ENCODE results near the gene HOXB13. TPM values are rescaled to one million over a fixed set of nuclear protein-coding genes. Genes with fewer than 3 reads are reported as not detected.

The HOXB13 gene
- total RNA-seq (2022; extraction: Qiagen RNA extraction) = 1.6 to 2.3 TPM (median 2.0 TPM) in 5 replicates

DNA sequence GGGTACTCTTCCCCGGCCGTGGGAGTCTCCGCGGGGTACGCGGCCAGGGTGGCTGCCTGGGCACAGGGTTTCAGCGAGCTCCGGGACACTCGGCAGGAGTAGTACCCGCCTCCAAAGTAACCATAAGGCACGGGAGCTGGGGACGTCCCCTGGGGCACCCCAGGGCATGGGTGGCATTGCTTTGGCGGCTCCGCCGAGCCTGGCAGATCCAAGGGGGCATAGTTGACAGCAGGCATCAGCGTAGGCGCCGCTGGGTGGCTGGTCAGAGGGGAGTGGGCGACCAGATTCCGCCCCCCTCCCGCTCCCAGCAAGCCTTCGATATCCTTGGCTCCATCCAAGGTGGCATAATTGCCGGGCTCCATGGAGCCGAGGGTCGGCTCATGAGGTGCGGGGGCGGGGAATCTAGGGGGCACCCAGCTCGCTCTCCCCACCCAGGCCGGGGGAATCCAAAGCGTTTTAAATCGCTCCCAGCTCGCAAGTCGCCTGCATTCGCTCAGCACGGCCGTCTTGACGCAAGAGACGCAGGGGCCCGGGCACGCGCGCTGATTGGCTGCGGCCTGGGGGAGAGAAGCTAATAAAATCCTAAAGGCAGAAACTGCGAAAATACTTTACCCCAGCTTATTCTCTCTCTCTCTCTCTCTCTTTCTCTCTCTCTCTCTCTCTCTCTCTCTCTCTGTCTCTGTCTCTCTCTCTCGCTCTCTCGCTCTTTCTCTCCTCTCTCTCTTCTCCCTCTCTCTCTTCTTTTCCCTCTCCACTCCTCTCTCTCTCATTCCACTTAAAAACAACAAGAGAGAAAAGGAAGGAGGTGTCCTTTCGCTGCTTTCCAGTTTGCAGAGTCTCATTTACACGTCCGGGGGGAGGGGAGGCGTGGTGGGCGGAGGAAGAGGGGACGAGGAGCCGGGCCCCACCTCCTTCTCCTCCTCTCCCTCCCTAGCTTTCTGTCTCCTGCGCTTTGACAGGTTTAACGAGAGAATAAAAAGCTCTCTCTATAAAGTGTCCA, at the start of gene HOXB13:
TSS of gene HOXB13 (minus strand) at position 519 of the 1,000 bp plus-strand sequence. CDS start at position 362, 157 bp downstream.

DNA sequence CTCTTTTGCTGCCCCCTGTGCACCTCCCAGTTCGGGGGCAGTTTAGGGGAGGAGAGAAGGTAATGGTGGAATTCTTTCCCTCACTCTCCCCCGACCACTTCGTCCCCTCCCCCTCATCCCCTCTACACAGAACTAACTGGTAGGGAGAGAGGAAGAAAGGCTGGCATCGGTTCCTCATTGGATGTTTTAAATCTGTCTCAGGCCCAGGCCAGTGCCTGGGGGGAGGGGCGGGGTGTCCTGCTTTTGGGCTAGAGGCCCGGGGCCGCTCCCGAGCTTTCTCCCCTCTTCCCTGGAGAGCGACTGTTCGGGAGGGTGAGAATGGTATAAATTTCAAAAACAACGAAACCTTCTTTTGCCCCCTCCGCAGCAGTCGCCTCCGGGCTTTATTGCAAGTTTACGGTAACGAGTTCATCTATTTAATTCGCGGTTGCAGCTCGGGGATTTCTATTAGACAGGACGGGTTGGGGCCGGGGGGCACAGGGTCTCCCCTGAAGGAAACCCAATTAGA, 5.6 kb downstream of the HOXB13 start, which contains the start of gene PRAC2:
TSS of gene PRAC2 (plus strand) at position 271 of the 508 bp plus-strand sequence. CDS start 1,226 bp downstream, outside the sequence.

DNA sequence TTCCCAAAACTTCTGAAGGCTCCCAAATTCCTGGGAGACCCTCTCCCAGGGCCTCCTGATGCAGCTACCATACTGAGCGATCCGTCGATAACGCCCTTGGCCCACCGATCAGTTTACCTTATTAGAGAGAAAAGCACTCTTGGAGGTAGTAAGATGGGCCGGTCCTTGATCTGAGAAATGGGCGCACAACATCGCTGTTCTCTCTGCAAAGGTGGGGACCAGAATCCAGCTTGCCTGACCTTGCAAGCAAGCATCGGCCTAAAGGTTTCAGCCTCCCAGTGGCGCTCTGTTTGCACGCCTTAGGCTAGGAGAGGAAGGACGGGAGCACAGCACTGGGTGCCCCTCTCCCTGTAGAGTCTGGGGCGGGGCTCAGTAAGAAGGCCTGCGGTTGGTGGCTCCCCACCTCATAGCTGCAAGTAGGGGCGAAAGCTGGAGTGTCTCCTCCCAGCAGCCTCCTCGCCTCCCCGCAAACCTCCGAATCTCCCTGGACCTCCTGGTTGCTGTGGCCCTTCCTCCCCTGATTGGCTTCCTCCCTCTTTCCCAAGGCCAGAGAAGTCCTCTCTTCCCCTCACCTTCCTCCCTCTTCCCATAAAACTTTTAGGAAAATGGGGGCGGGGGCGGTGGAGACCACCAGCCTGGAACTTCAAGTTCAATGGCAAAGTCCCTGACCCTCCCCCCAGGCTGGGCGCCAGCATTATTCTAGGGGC, 6.2 kb downstream of the HOXB13 start, which contains the start of gene PRAC1:
TSS of gene PRAC1 (minus strand) at position 318 of the 707 bp plus-strand sequence. CDS start at position 192, 126 bp downstream.

Other genes with a start within 250 kb of the HOXB13 start
- not detected in 5 replicates for gene HOXB1, start 197.7 kb downstream of the HOXB13 start, total RNA-seq (2022; extraction: Qiagen RNA extraction)
- gene HOXB2, start 183.6 kb downstream of the HOXB13 start, total RNA-seq (2022; extraction: Qiagen RNA extraction) = 0.33 to 0.46 TPM (median 0.34 TPM) in 5 replicates
- 0.06 to 0.13 TPM (median 0.09 TPM) in 5 replicates for gene HOXB4, start 150.4 kb downstream of the HOXB13 start, total RNA-seq (2022; extraction: Qiagen RNA extraction)
- 3.9 to 6.9 TPM (median 6.0 TPM) in 5 replicates for gene HOXB3, start 138.5 kb downstream of the HOXB13 start, total RNA-seq (2022; extraction: Qiagen RNA extraction)
- gene HOXB5, start 135.0 kb downstream of the HOXB13 start, total RNA-seq (2022; extraction: Qiagen RNA extraction) = 0.88 to 2.5 TPM (median 2.0 TPM) in 5 replicates
- 2.5 to 5.9 TPM (median 4.8 TPM) in 5 replicates for gene HOXB6, start 123.8 kb downstream of the HOXB13 start, total RNA-seq (2022; extraction: Qiagen RNA extraction)
- gene HOXB7, start 117.7 kb downstream of the HOXB13 start, total RNA-seq (2022; extraction: Qiagen RNA extraction) = 28.6 to 35.7 TPM (median 31.4 TPM) in 5 replicates
- gene HOXB8, start 113.5 kb downstream of the HOXB13 start, total RNA-seq (2022; extraction: Qiagen RNA extraction) = 5.3 to 6.8 TPM (median 5.9 TPM) in 5 replicates
- 7.0 to 7.5 TPM (median 7.3 TPM) in 5 replicates for gene HOXB9, start 102.4 kb downstream of the HOXB13 start, total RNA-seq (2022; extraction: Qiagen RNA extraction)
- not detected in 5 replicates for gene PRAC1, start 6.2 kb downstream of the HOXB13 start, total RNA-seq (2022; extraction: Qiagen RNA extraction)
- gene PRAC2, start 5.6 kb downstream of the HOXB13 start, total RNA-seq (2022; extraction: Qiagen RNA extraction) = not detected in 5 replicates
- 0.56 to 1.1 TPM (median 0.70 TPM) in 5 replicates for gene TTLL6, start 88.5 kb upstream of the HOXB13 start, total RNA-seq (2022; extraction: Qiagen RNA extraction)
- gene CALCOCO2, start 102.3 kb upstream of the HOXB13 start, total RNA-seq (2022; extraction: Qiagen RNA extraction) = 76.5 to 92.9 TPM (median 91.9 TPM) in 5 replicates
- gene ATP5MC1, start 164.0 kb upstream of the HOXB13 start, total RNA-seq (2022; extraction: Qiagen RNA extraction) = 449 to 777 TPM (median 534 TPM) in 5 replicates
- gene UBE2Z, start 179.7 kb upstream of the HOXB13 start, total RNA-seq (2022; extraction: Qiagen RNA extraction) = 117 to 131 TPM (median 125 TPM) in 5 replicates
- 282 to 307 TPM (median 283 TPM) in 5 replicates for gene SNF8, start 216.1 kb upstream of the HOXB13 start, total RNA-seq (2022; extraction: Qiagen RNA extraction)
- gene GIP, start 239.8 kb upstream of the HOXB13 start, total RNA-seq (2022; extraction: Qiagen RNA extraction) = 3.5 to 5.6 TPM (median 4.5 TPM) in 5 replicates

Data from A549 treated with dexamethasone at 1 μM for 4 hours (cell line).